HG03354 (cell line): ENCODE data around the gene CACNA1B.

Experiments used
- ATAC-seq: cut with Tn5 transposase; IDR thresholded peaks from one replicate; pipeline ENCODE4 v1.9.1; 2021; ENCODE audit warnings: mild to moderate bottlenecking; ENCODE audit not compliant: unreplicated experiment, poor library complexity, severe bottlenecking

The CACNA1B gene

GRCh38 chr9:137917116-137917515 lies 39.5 kb downstream of the CACNA1B start:
- ATAC-seq, result no peak

- no peak for ATAC-seq
Measured at GRCh38 chr9:137917795-137918194, 40.2 kb downstream of the CACNA1B start.

GRCh38 chr9:137918331-137919094 lies 40.9 kb downstream of the CACNA1B start:
- ATAC-seq, result no peak

- no peak for ATAC-seq
Measured at GRCh38 chr9:137919095-137919465, 41.5 kb downstream of the CACNA1B start.

- no peak for ATAC-seq
Measured at GRCh38 chr9:137919649-137920141, 42.1 kb downstream of the CACNA1B start.

- no peak for ATAC-seq
Measured at GRCh38 chr9:137920753-137921152, 43.2 kb downstream of the CACNA1B start.

- no peak for ATAC-seq
Measured at GRCh38 chr9:137924169-137924568, 46.6 kb downstream of the CACNA1B start.

- ATAC-seq, result no peak
Measured at GRCh38 chr9:137924761-137925369, 47.3 kb downstream of the CACNA1B start.

- ATAC-seq, result no peak
Measured at GRCh38 chr9:137943655-137944054, 66.1 kb downstream of the CACNA1B start.

GRCh38 chr9:137945581-137945980 lies 68.0 kb downstream of the CACNA1B start:
- no peak for ATAC-seq

- no peak for ATAC-seq
Measured at GRCh38 chr9:137946993-137947392, 69.4 kb downstream of the CACNA1B start.

GRCh38 chr9:137948642-137949041 lies 71.1 kb downstream of the CACNA1B start:
- no peak for ATAC-seq

GRCh38 chr9:137949260-137949659 lies 71.7 kb downstream of the CACNA1B start:
- no peak for ATAC-seq

- ATAC-seq, result no peak
Measured at GRCh38 chr9:137951107-137951506, 73.5 kb downstream of the CACNA1B start.

- ATAC-seq, result no peak
Measured at GRCh38 chr9:137951597-137952490, 74.3 kb downstream of the CACNA1B start.

- no peak for ATAC-seq
Measured at GRCh38 chr9:137952976-137953666, 75.5 kb downstream of the CACNA1B start.

GRCh38 chr9:137953683-137954438 lies 76.3 kb downstream of the CACNA1B start:
- no peak for ATAC-seq

- no peak for ATAC-seq
Measured at GRCh38 chr9:137955224-137955570, 77.6 kb downstream of the CACNA1B start.

- no peak for ATAC-seq
Measured at GRCh38 chr9:137955586-137955985, 78.0 kb downstream of the CACNA1B start.
